Hair follicle dermal papilla cell (primary cell): Measurements from ENCODE around the gene SLC39A2. TPM values are rescaled to one million over a fixed set of nuclear protein-coding genes. Genes with fewer than 3 reads are reported as not detected.

ENCODE experiments used
- small RNA-seq: library from RNA; depleted of rRNA; stranded (forward); fragments of <200 nt; gene quantifications from one replicate; pipeline ENCODE3, GENCODE V24; 2012
- total RNA-seq: library from RNA; depleted of rRNA; stranded (reverse); fragments of >200 nt; gene quantifications from 2 replicates; pipeline ENCODE4 v1.2.3, GENCODE V29; 2012

The SLC39A2 gene
- total RNA-seq: 0.12 and 0.16 TPM in 2 replicates

GRCh38 chr14:20998674-20999366 is at the start of gene SLC39A2:
Gene SLC39A2, plus strand, starts transcription at chr14:20999293. Its CDS starts 154 bp downstream, at chr14:20999447.

GRCh38 chr14:20954736-20955537 is 44.2 kb upstream of the SLC39A2 start, which contains the start of gene RNASE2:
Gene RNASE2, plus strand, starts transcription at chr14:20955487. Its CDS starts 285 bp downstream, at chr14:20955772.

GRCh38 chr14:20989787-20990600 is 9.1 kb upstream of the SLC39A2 start, which contains the start of gene METTL17:
Gene METTL17, plus strand, starts transcription at chr14:20989980. Its CDS starts 23 bp downstream, at chr14:20990003.

GRCh38 chr14:21024585-21025370 is 25.7 kb downstream of the SLC39A2 start, which contains the start of gene NDRG2:
Gene NDRG2, minus strand, starts transcription at chr14:21025061. Its CDS starts 1,746 bp downstream, at chr14:21023315.

GRCh38 chr14:21029917-21030316 is 30.8 kb downstream of the SLC39A2 start, which contains the start of gene TPPP2:
Gene TPPP2, plus strand, starts transcription at chr14:21030217. Its CDS starts 365 bp downstream, at chr14:21030582.

GRCh38 chr14:21034707-21035106 is 35.6 kb downstream of the SLC39A2 start, which contains the start of gene RNASE13:
Gene RNASE13, minus strand, starts transcription at chr14:21034807. Its CDS starts 519 bp downstream, at chr14:21034288.

GRCh38 chr14:21041676-21042433 is 42.8 kb downstream of the SLC39A2 start, which contains the start of gene RNASE7:
Gene RNASE7, plus strand, starts transcription at chr14:21042362. Its CDS starts 631 bp downstream, at chr14:21042993.

Small RNA genes within 50 kb of the gene (small RNA-seq; reads per million reads assigned to genes)
- gene RN7SL189P: not detected

Other genes with a start within 250 kb of the SLC39A2 start
- gene EDDM3B, start 230.9 kb upstream of the SLC39A2 start, total RNA-seq: not detected in 2 replicates
- gene RNASE6, start 218.0 kb upstream of the SLC39A2 start, total RNA-seq: not detected in 2 replicates
- gene RNASE1, start 196.4 kb upstream of the SLC39A2 start, total RNA-seq: not detected in 2 replicates
- not detected in 2 replicates for gene RNASE3, start 107.9 kb upstream of the SLC39A2 start, total RNA-seq
- not detected in 2 replicates for gene RNASE2, start 43.8 kb upstream of the SLC39A2 start, total RNA-seq
- gene METTL17, start 9.3 kb upstream of the SLC39A2 start, total RNA-seq: 38.4 and 42.4 TPM in 2 replicates
- 0.81 and 1.5 TPM in 2 replicates for gene NDRG2, start 25.8 kb downstream of the SLC39A2 start, total RNA-seq
- not detected in 2 replicates for gene TPPP2, start 30.9 kb downstream of the SLC39A2 start, total RNA-seq
- gene RNASE13, start 35.5 kb downstream of the SLC39A2 start, total RNA-seq: not detected in 2 replicates
- not detected in 2 replicates for gene RNASE7, start 43.1 kb downstream of the SLC39A2 start, total RNA-seq
- not detected in 2 replicates for gene RNASE8, start 58.5 kb downstream of the SLC39A2 start, total RNA-seq
- gene ARHGEF40, start 71.0 kb downstream of the SLC39A2 start, total RNA-seq: 72.0 and 87.1 TPM in 2 replicates
- gene ZNF219, start 99.4 kb downstream of the SLC39A2 start, total RNA-seq: 11.8 and 17.2 TPM in 2 replicates
- gene TMEM253, start 101.8 kb downstream of the SLC39A2 start, total RNA-seq: not detected in 2 replicates
- not detected in 2 replicates for gene OR5AU1, start 156.8 kb downstream of the SLC39A2 start, total RNA-seq